HCEC 1CT (cell line): Measurements from ENCODE around the gene CT55.
"Not testable (repeated sequence)": the region's sequence is repeated elsewhere in the genome, so short reads cannot be mapped to it uniquely, and the experiment has no call there.

Experiments
- DNase-seq: peaks from one replicate; pipeline ENCODE4 v3.0.0-alpha.2; 2017

The CT55 gene

GRCh38 chrX:135170877-135171519, at the start of gene CT55:
Gene CT55, minus strand, starts transcription at chrX:135171398. Its CDS starts 227 bp downstream, at chrX:135171171.
- no peak for DNase-seq

GRCh38 chrX:135213200-135213844, 42.1 kb upstream of the CT55 start:
- DNase-seq, result no peak

GRCh38 chrX:135206427-135206826, 35.2 kb upstream of the CT55 start:
- not testable (repeated sequence) for DNase-seq

- DNase-seq, result no peak
Observed at GRCh38 chrX:135200297-135200696, 29.1 kb upstream of the CT55 start.

GRCh38 chrX:135194684-135195083, 23.5 kb upstream of the CT55 start:
- no peak for DNase-seq

GRCh38 chrX:135193740-135194139, 22.5 kb upstream of the CT55 start:
- no peak for DNase-seq

GRCh38 chrX:135191838-135192237, 20.6 kb upstream of the CT55 start:
- DNase-seq, result no peak

- peak; percentile 47 for DNase-seq
Observed at GRCh38 chrX:135185795-135186443, 14.7 kb upstream of the CT55 start.

- no peak for DNase-seq
Observed at GRCh38 chrX:135178636-135179035, 7.4 kb upstream of the CT55 start.

- no peak for DNase-seq
Observed at GRCh38 chrX:135170468-135170867, 730 bp downstream of the CT55 start.

- not testable (repeated sequence) for DNase-seq
Observed at GRCh38 chrX:135169534-135169933, 1.7 kb downstream of the CT55 start.

- no peak for DNase-seq
Observed at GRCh38 chrX:135168486-135168885, 2.7 kb downstream of the CT55 start.

GRCh38 chrX:135154688-135155087, 16.5 kb downstream of the CT55 start:
- not testable (repeated sequence) for DNase-seq

- not testable (repeated sequence) for DNase-seq
Observed at GRCh38 chrX:135126145-135126544, 45.1 kb downstream of the CT55 start.

GRCh38 chrX:135120056-135120576, 51.1 kb downstream of the CT55 start, which contains the start of gene ETDB:
Gene ETDB, minus strand, starts transcription at chrX:135120526. Its CDS starts 1,265 bp downstream, at chrX:135119261.
- not testable (repeated sequence) for DNase-seq

- not testable (repeated sequence) for DNase-seq
Observed at GRCh38 chrX:135116064-135116463, 55.1 kb downstream of the CT55 start.

- DNase-seq, result no peak
Observed at GRCh38 chrX:135114392-135114791, 56.8 kb downstream of the CT55 start.

- no peak for DNase-seq
Observed at GRCh38 chrX:135112743-135113142, 58.5 kb downstream of the CT55 start.

- DNase-seq, result peak; percentile 3
Observed at GRCh38 chrX:135112096-135112729, 59.0 kb downstream of the CT55 start.

GRCh38 chrX:135109554-135109953, 61.6 kb downstream of the CT55 start:
- DNase-seq, result no peak
